Body of pancreas (tissue), 4 donors: ENCODE measurements around the gene SIGLEC11. TPM values are rescaled to one million over a fixed set of nuclear protein-coding genes. Genes with fewer than 3 reads are reported as not detected.

Experiments
- ATAC-seq: fragments of 150-250 bp; one replicate; pipeline ENCODE4 v1.9.1; 2016
- DNase-seq, 4 donors: peaks; one replicate each; pipeline ENCODE4 v3.0.0-alpha.2; 2019
- H3K27ac ChIP-seq, 4 donors: fragments of 200-600 bp; sonication (generic); 1 replicate in 3 of 4; 2 replicates in 1 of 4; pipeline versions ENCODE4 v1.5.1 to v1.6.1; 2016 to 2019; ENCODE audit warnings: mild to moderate bottlenecking in 1 of 4, mixed read lengths in 1 of 4, moderate library complexity in 1 of 4
- H3K27me3 ChIP-seq, 2 donors: fragments of 200-600 bp; sonication (generic); one replicate each; pipeline ENCODE4 v1.6.0; 2016; ENCODE audit warnings: mild to moderate bottlenecking in 1 of 2
- H3K36me3 ChIP-seq, 2 donors: fragments of 200-600 bp; sonication (generic); replicated peaks in 1 of 2; 2 replicates each; pipeline ENCODE4 v1.5.1; 2016; ENCODE audit warnings: low read depth in 2 of 2; ENCODE audit not compliant: insufficient read depth in 1 of 2
- H3K4me1 ChIP-seq: fragments of 200-600 bp; sonication (generic); one replicate; pipeline ENCODE4 v1.6.0; 2016
- H3K4me3 ChIP-seq, 2 donors: fragments of 200-600 bp; sonication (generic); 1 replicate in 1 of 2; 2 replicates in 1 of 2; pipeline ENCODE4 v1.5.1; 2016 to 2019
- H3K9me3 ChIP-seq, 3 donors: fragments of 200-600 bp; sonication (generic); 1 replicate in 2 of 3; 2 replicates in 1 of 3; pipeline ENCODE4 v1.5.1; 2016
- POLR2A ChIP-seq, 3 donors: fragments of 450-650 bp; IDR thresholded peaks; one replicate each; pipeline ENCODE4 v1.6.1; 2016; ENCODE audit warnings: antibody characterized with exemption in 3 of 3, mild to moderate bottlenecking in 2 of 3
- WGBS, 2 donors: methylation state at CpG; one replicate each; pipeline ENCODE4 v1.1.5; 2017; 5-methylcytosine and 5-hydroxymethylcytosine counted together
- intact Hi-C: fragments of 100-400 bp; cut with DNase I; formaldehyde crosslinking; loops from one replicate; pipeline ENCODE4 v1.15.1; 2023
- total RNA-seq, 2 donors: library from RNA; depleted of rRNA; stranded (reverse); fragments of >200 nt; gene quantifications; one replicate each; pipeline ENCODE4 v1.1.0, GENCODE V29; 2016
- TF ChIP-seq, protein P1 (sequence below), 7 experiments: fragments of 450-650 bp in 4 of 7; fragments of 200-600 bp in 3 of 7; sonication (generic) in 3 of 7; IDR thresholded peaks; one replicate each; pipeline ENCODE4 v1.5.1; 2016 to 2019; ENCODE audit warnings: antibody characterized with exemption in 7 of 7

The SIGLEC11 gene
- total RNA-seq, 2 donors from 2014 or later: 1.3 to 12.5 TPM

DNA sequence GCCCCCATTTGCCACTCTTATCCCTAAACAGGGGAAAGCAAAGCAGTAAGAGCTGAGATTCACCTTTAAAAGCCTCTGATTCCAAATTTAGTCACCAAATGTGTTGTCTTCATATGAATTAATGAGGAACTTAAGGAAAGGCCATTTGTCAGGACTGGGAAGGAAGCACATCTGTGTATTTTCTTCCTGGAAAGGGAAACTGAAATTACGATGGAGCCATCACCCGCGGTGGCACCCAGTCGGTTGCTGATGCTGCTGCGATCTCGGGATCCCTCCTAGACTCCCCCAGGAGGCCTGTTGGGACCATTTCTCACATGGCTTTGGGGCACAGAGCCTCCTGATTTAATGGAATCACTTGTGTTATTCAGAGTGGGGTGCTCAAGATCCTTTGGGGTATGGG lies 56.8 kb downstream of the SIGLEC11 start:
- no peaks in the 10 kb centered on the region for H3K27me3 ChIP-seq
- no peak overlapping the region for H3K27ac ChIP-seq
- DNase-seq (no peak), ATAC-seq (no peak)
- WGBS, 2 donors: 56 to 65% methylated on average over 6 of the region's 6 CpGs
- peaks cover 0 to 6% of the 10 kb centered on the region in 2 donors for H3K36me3 ChIP-seq
- no peaks in the 10 kb centered on the region for H3K4me1 ChIP-seq
- TF ChIP-seq, protein P1, sequence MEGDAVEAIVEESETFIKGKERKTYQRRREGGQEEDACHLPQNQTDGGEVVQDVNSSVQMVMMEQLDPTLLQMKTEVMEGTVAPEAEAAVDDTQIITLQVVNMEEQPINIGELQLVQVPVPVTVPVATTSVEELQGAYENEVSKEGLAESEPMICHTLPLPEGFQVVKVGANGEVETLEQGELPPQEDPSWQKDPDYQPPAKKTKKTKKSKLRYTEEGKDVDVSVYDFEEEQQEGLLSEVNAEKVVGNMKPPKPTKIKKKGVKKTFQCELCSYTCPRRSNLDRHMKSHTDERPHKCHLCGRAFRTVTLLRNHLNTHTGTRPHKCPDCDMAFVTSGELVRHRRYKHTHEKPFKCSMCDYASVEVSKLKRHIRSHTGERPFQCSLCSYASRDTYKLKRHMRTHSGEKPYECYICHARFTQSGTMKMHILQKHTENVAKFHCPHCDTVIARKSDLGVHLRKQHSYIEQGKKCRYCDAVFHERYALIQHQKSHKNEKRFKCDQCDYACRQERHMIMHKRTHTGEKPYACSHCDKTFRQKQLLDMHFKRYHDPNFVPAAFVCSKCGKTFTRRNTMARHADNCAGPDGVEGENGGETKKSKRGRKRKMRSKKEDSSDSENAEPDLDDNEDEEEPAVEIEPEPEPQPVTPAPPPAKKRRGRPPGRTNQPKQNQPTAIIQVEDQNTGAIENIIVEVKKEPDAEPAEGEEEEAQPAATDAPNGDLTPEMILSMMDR (IDR thresholded peaks at IDR 0.05): no peak
- TF ChIP-seq POLR2A (IDR thresholded peaks at IDR 0.05): no peak
- H3K4me3 ChIP-seq: no peak overlapping the region
- intact Hi-C loops: no loop called here
- no peaks in the 10 kb centered on the region for H3K9me3 ChIP-seq

Other genes starting within 250 kb of the SIGLEC11 start
- gene TSKS, start 197.9 kb downstream of the SIGLEC11 start, total RNA-seq: under 1 TPM in 1 of 2 donors, not detected in 1; 0.52 TPM
- gene AP2A1, start 194.2 kb downstream of the SIGLEC11 start, total RNA-seq: 10 to 100 TPM; 43.5 to 45.9 TPM
- gene FUZ, start 147.9 kb downstream of the SIGLEC11 start, total RNA-seq: 10 to 100 TPM in 1 of 2 donors, 1 to 10 TPM in 1; 8.9 to 24.1 TPM
- 10 to 100 TPM; 15.8 to 16.9 TPM for gene MED25, start 142.9 kb downstream of the SIGLEC11 start, total RNA-seq
- 10 to 100 TPM; 69.0 to 70.2 TPM for gene PTOV1, start 110.0 kb downstream of the SIGLEC11 start, total RNA-seq
- 100 to 1,000 TPM in 1 of 2 donors, 10 to 100 TPM in 1; 59.7 to 122 TPM for gene PNKP, start 93.6 kb downstream of the SIGLEC11 start, total RNA-seq
- gene AKT1S1, start 83.8 kb downstream of the SIGLEC11 start, total RNA-seq: 10 to 100 TPM in 1 of 2 donors, 1 to 10 TPM in 1; 7.5 to 20.1 TPM
- 10 to 100 TPM; 25.9 to 37.6 TPM for gene TBC1D17, start 83.5 kb downstream of the SIGLEC11 start, total RNA-seq
- under 1 TPM in 1 of 2 donors, not detected in 1; 0.52 TPM for gene IL4I1, start 64.3 kb downstream of the SIGLEC11 start, total RNA-seq
- gene ATF5, start 32.0 kb downstream of the SIGLEC11 start, total RNA-seq: 10 to 100 TPM in 1 of 2 donors, 1 to 10 TPM in 1; 4.7 to 12.2 TPM
- 10 to 100 TPM; 17.9 to 21.8 TPM for gene NUP62, start 31.7 kb downstream of the SIGLEC11 start, total RNA-seq
- gene VRK3, start 64.2 kb upstream of the SIGLEC11 start, total RNA-seq: 10 to 100 TPM; 32.7 to 33.3 TPM
- 1 to 10 TPM; 4.9 to 5.4 TPM for gene ZNF473, start 64.8 kb upstream of the SIGLEC11 start, total RNA-seq
- gene IZUMO2, start 202.1 kb upstream of the SIGLEC11 start, total RNA-seq: not detected
- 10 to 100 TPM; 40.9 to 61.2 TPM for gene MYH14, start 242.4 kb upstream of the SIGLEC11 start, total RNA-seq